CD1c-positive myeloid dendritic cell (primary cell): ENCODE measurements around the gene ABHD15.
"Not testable (repeated sequence)": the region's sequence is repeated elsewhere in the genome, so short reads cannot be mapped to it uniquely, and the experiment has no call there.

Experiments
- DNase-seq: peaks from one replicate; pipeline ENCODE4 v3.0.0-alpha.2; 2016; ENCODE audit errors: extremely low spot score

ABHD15 gene

GRCh38 chr17:29568331-29569244 is 1.8 kb upstream of the ABHD15 start, which contains the start of gene TP53I13:
Gene TP53I13 (plus strand): TSS chr17:29568701. CDS start chr17:29568759, 58 bp downstream.
- peak; percentile 85 for DNase-seq

DNA sequence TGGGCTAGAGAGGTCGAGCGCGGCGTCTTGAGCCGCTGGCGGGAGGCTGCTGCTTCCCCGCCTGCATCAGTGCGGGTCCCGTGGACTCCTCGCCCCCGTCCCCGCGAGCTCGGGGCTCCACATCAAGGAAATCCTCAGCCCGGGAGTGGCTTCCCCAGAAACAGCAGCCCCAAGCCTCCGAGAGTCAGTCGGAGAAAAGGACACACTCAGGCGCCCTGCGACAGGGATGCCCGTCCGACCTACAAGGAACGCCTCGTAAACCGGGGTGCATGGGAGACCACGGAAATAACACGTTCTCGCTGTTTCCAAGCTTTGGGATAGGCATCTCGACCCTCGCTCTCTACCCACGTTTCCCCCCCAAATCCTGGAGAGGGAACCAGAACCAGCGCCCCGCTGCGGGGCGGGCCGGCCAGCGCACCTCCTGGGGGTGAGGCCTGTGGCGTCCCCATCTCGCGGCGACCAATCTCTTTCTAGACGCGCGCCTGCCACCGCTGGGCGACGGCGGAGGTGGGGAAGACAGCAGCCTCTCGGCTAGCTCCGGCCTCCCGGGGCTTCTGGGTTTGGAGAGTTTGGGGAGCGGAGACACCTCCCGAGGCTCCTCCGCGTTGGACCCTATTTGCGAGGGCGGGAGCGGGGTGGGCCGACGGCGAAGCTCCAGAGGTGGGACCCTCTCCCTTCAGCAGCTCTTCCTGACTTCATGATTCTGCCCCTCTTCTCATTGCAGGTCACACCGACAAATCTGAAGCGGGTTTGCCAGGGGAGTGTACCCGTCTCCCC is 905 bp upstream of the ABHD15 start:
- peak; percentile 72 for DNase-seq

DNA sequence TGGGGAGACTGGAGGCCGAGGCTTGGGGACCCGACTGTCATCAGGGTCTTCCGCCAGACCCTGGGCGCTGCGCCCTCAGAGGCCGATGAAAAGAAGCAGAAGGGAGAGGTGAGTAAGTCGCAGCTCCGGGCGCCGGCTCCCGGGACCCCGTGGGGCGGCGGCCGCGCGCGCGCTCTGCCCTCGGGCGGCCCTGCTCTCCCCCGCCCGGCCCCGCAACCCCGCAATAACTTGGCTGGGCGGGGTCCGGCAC is 392 bp upstream of the ABHD15 start:
- no peak for DNase-seq

DNA sequence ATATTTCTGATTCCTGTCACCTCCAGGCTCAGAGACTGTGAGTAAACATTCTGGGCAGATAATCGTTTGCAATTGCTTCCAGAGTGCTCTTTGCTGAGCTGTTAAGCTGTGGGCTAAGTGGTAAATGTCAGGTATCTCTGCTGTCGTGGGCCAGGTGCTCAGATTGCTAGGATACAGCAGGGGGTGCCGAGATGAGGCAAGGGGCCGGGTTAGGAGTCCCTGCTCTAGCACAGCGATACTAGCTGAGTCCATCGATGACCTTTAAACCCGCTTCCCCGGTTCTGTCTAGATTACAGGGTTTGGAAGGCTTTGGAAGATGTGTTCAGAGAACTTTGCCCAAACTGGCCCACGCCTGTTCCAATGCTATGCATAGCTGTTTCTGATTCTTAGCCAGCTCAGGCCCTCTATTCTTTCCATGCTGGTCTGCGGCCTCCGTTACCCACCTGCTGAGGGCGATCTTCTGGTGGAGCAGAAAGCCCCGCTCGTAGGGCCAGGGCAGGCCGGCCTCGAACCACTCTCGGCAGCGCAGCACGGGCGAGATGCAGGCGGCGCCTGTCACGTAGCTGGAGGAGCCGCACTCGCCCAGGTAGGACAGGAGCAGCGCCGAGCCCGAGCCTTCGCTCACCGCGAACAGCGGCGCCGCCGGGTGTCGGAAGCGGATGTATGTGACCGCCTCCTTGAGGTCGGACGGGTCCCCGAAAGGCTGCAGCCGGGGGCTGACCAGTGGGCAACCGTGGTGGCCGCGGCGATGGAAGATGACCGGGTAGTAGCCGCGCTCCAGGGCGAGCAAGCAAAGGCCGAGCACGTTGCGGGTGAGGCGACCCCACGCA is 979 bp downstream of the ABHD15 start:
- peak; percentile 46 for DNase-seq

DNA sequence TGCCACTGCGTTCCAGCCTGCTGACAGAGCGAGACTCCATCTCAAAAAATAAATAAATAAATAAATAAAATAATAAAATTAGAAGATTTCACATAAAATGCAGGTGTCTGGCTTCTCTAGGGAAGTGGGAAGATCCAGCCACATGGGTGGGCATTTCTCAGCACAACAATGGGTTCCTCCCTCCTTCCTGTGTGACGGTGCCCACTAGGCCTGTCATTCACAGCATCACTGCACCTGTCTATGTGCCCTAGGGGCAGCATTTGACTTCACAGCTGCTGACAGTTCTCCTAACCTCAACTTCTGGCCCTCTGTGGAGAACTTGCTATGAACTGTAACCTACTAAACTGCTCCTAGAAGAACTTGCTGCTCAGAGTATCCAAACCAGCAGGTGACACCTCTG is 3.0 kb downstream of the ABHD15 start:
- DNase-seq, result no peak

- DNase-seq, result peak; percentile 16
Observed at GRCh38 chr17:29562615-29563014, 4.2 kb downstream of the ABHD15 start.

GRCh38 chr17:29561554-29562517 is 5.0 kb downstream of the ABHD15 start:
- DNase-seq, result peak; percentile 63

- peak; percentile 84 for DNase-seq
Observed at GRCh38 chr17:29560316-29560715, 6.5 kb downstream of the ABHD15 start.

GRCh38 chr17:29559640-29560039 is 7.2 kb downstream of the ABHD15 start:
- DNase-seq, result no peak

DNA sequence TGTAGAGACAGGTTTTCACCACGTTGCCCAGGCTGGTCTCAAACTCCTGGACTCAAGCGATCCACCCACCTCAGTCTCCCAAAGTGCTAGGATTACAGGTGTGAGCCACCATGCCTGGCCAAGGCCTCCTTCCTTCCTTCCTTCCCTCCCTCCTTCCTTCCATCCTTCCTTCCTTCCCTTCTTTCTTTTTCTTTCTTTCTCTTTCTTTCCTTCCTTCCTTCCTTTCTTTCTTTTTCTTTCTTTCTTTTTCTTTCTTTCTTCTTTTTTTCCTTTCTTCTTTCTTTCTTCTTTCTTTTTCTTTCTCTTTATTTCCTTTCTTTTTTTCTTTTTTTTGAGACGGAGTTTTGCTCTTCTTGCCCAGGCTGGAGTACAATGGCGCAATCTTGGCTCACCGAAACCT is 8.7 kb downstream of the ABHD15 start:
- not testable (repeated sequence) for DNase-seq

- DNase-seq, result no peak
Observed at GRCh38 chr17:29557739-29558116, 9.1 kb downstream of the ABHD15 start.

DNA sequence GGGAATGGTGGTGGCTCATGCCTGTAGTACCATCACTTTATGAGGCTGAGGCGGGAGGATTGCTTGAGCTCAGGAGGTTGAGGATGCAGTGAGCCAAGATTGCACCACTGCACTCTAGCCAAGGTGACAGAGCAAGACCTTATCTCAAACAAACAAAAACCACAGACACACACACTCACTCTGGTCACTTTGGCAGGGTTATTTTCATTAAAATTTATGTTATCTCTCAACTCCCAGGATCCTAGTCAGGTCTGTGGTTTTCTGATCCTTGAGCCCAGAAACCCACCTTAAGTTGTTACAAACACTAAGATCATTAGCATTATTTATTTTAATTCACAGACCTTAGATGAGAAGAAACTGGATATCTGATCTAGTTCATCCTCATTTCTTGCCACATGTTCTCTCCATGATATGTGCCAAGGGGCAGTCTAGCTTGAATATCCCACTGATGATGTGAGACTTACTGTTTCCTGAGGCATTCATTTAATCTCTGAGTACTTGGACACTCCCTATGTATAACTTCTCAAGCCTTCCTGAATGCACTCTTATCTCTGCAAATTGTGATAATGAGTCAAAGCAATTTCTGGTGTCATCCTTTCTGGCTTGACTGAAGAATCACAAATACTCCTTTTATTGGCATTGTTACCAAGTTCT is 9.6 kb downstream of the ABHD15 start:
- DNase-seq, result no peak

DNA sequence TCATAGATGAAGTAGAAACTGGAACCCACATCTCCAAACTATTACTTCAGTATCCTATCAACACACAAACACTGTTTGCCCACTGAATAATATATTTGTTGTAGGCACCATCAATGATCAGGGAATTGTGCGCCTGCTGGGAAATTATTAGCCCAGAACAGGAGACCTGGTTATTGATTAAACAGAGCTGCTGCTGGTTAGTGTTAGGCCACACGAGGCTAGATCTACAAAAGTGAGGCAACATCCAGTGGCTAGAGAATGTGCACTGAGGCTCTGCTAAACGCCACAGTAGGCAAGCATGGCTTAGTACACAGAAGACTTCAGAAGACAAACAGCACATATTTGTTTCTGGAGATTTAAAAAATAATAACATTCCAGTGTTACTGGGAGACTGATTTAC is 11.0 kb downstream of the ABHD15 start:
- DNase-seq, result no peak

- no peak for DNase-seq
Observed at GRCh38 chr17:29549177-29549923, 17.5 kb downstream of the ABHD15 start.

DNA sequence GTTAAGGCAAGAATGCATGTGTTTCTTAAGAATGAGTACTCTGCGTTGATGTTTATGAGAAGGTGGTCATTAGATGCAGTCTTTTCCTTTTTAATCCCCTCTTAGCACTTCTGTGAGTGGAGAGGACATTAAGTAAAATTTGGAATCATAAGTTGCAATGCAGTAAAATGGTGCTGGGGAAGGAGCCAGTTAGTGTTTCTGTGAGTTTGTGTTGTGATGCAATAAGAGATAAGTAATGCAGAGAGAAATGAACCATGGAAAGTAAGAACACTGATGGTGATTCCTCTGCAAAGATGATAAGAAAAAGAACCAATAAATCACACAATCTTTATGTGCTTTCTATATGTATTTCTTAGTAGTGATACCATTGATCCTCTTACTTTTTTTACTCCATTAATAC is 20.0 kb downstream of the ABHD15 start:
- no peak for DNase-seq

DNA sequence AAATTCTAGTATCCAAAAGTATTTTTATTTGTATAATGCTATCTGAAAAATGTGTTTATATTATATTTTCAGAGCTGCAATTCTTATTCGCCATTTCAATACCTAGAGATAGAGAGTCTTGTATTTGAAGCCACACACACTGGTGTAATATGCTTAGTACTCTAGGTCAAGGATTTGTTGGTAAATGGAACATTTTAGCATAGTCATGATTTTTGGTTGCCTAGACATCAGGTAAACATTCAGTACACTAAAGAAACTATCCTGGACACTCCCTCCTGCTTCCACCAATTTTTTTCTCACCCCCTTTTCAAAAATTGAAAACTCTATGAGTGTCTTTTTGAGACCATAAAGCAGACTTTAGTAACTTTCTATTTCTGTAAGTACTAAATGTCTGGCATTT is 20.8 kb downstream of the ABHD15 start:
- no peak for DNase-seq

DNA sequence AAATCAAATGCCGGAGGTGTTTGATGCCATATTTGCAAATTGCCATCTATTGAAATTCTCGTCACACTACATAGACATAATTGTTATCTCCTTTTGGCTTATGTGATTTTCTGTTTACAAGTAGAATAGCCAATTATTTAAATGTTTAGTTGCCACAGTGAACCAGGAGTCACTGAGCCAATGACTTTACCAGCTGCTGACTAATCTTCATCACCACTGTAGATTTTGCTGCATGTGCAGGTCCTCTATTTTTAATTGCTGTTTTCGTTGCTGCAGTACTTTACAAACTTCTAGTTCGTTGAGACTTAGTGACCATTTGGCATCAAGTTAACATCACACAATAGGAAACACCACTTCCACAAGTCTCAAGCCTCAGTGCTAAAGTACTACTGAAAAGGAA is 22.8 kb downstream of the ABHD15 start:
- no peak for DNase-seq

DNA sequence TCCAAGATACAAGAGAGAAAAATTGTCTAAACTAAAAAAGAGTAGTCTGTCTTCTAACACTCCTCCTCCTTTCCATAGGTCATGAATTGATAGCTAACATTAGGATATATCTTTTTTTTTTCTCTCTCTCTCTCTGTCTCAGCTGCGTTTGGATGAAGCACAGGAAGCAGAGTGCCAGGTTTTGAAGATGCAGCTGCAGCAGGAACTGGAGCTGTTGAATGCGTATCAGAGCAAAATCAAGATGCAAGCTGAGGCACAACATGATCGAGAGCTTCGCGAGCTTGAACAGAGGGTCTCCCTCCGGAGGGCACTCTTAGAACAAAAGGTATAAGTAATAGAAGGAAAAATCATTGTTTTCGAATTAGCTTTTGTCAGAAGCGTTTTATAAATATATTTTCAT is 32.9 kb downstream of the ABHD15 start:
- DNase-seq, result no peak

GRCh38 chr17:29526322-29526721 is 40.5 kb downstream of the ABHD15 start:
- no peak for DNase-seq

- DNase-seq, result no peak
Observed at GRCh38 chr17:29524692-29525091, 42.1 kb downstream of the ABHD15 start.
